Endothelial cell of hepatic sinusoid (primary cell): ENCODE measurements around the gene CHCHD6.

ENCODE experiments used
- in situ Hi-C: cut with HindIII; loops from 2 replicates; pipeline ENCODE4 v1.10.0; 2017; ENCODE audit warnings: low sequenced_read_pairs

Gene CHCHD6

DNA sequence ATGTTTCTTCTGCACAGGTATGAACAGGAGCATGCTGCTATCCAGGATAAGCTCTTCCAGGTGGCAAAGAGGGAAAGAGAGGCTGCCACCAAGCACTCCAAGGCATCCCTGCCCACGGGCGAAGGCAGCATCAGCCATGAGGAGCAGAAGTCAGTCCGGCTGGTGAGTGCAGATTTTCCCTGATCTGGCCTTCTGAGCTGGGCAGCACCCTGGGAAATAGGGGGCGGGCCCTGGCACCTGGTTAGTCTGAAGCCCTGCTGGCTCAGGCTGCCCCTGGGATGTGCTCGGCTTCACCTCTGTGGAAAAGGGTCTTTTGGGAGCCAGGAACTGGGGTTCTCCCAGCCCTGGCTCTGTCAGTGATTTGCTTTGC, 29.0 kb downstream of the CHCHD6 start:
- in situ Hi-C loops, result no loop called here

DNA sequence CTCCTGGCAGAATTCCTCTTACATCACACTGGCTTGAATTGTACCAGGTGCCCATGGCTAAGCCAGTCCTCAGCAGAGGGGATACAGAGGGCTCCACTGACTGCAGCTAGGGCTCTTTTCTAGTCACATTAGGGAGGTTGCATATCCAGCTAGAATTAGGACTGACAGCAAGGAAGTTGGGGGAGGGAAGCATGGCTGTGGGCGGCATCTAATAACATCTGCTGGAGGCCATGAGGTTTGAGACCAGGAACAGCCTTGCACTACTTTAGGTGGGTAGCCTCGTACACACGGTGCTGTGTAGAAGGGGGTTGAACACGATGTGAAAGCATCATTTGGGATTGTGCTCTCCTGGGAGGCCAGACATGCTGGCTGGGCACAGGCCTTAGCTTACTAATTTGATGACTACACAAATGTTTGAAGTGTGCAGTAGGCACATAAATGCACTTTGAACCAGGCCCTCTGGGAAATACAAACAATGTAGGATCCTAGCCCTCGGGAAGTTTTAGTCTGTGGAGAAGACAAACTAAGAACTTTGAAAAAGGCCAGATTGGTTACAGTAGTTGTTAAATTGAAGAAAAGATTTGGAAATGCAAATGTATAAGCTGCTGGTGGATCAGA, 30.2 kb downstream of the CHCHD6 start:
- in situ Hi-C loops, result no loop called here

DNA sequence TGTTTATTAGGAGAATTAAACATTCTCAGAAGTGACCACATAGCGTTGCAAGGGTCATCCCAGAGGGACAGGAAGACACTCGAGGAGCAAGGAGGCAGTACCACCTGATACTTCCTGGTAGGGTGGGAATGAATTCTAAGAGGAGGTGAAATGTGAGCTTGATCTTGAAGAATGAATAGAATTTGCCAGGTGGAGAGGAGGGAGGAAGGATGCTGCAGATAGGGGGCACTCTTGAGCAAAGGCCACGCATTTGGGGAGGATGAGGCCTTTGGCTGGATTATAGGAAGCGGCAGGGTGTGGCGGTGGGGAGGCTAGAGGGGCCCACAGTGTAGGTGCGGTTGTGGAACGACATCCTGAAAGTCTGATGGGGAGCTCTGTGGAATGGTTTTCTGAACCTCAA, 33.5 kb downstream of the CHCHD6 start:
- in situ Hi-C loops, result no loop called here

DNA sequence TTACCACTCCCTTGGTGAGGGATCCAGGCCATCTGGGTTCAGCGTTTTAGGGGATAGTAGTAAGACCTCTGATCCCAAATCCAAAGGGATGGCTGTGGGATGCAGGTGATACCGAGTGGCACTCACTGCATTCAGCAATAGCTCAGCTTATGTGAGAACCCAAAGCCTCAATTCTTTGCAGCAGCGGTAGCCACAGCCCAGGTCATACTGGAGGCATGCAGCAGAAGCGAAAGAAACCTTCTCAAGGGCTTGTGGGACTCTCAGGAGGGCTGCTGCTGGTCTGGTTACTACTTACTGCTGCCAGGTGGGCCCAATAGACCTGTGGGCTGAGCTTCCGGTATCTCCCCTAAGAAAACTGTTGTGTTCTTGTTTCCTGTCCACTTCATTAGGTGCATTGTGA, 38.0 kb downstream of the CHCHD6 start:
- in situ Hi-C loops, result no loop called here

DNA sequence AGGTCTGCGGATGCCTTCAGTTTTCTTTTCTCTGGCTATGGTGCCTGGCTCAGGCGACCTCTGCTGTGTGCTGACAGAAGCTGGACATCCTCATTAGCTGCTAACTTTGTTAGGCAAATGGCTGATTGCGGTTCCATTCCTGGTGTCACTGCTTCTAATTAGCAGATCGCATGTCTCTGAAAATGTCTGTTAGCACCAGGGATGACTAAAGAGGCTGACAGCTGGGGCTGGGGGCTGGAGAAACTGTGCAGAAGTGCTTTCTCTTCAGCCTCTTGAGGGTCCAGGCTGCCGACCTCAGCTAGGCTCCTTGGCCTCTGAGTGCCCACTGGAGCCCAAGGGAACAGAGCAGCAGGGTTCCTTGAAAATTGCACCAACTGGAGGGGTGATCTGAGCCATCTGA, 39.3 kb downstream of the CHCHD6 start:
- in situ Hi-C loops, result no loop called here

DNA sequence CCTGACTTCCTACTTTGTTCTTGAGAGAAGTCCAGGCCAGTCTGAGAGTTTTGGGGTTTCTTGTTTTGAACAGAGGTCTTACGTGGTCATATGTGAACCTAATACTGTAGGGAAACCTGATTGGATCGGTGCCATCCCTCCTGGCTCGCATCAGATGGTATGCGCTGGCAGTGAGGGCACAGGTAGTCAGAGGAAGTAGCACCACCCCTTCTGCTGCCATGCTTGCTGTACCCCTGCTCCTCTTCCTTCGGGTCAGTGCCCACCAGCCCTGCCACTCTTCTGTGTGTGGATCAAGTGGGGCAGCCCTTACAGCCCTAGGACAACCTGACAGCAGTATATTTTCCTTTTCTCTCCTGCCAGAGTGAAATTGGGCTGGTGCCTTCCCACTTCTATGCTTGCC, 39.7 kb downstream of the CHCHD6 start:
- in situ Hi-C loops, result no loop called here

DNA sequence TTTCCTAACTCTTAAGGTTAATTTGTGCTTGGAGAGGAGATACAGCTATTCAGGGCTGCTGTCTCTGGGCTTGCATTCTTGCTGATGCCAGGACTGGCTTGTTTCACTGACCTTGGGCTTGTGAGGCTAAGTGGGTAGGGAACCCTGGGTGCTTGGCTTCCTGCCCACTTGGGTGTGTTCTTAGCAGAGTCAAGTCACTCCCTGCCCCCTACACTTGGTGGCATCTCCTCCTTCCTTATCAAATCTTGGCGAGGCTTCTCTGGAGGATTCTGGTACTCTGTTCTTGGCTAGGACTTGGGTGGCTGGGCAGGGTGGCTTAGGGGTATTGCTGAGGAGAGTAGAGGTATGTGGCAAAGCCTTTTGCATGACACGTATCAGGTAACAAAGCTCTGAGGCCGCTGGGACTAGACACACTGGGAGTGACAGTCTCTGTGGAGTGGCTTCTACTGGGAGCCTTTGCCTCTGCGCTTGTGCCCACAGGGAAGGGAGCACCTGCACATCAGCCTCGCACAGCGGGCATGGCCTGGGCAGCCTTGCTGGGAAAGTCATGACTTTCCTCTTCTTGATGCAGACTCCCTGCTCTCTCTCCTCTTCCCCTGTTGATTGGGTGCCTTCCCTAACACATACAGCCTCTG, 41.8 kb downstream of the CHCHD6 start:
- in situ Hi-C loops, result no loop called here

DNA sequence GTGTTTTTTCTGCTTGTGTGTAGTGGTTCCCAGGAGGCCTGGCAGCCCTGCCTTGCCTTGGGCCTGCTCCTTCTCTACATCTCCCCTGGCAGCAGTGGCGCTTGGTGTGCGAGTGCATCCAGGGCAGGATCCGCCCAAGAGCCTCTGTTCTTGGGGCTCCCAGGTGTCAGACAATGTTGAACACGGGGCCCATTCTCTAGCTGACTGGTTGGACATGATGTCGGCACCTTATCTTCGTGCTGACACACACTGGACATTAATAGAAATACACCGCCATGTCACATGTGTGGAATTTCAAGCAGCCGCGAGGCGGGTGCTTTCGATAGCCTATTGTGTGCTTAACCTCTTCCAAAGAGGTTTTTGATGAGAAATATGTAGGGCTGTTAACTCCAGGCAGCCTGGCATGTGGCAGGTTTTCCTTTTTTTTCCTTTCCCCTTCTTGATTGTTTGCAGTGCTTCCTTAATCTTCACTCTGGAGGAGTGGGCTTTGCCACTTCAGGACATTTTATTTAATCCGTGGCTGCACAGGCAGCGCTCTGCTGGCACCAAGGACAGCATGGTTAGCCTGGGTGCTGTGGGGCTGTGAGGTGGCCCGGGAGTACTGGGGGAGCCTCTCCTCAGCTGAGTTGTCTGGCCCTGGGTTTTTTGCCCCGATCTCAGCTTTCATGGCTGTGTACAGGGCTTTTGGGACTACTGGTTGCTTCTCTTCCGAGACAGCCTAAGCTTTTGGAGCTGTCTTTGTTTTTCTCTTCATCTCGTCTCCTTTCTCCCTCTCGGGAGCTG, 42.5 kb downstream of the CHCHD6 start:
- in situ Hi-C loops, result no loop called here

DNA sequence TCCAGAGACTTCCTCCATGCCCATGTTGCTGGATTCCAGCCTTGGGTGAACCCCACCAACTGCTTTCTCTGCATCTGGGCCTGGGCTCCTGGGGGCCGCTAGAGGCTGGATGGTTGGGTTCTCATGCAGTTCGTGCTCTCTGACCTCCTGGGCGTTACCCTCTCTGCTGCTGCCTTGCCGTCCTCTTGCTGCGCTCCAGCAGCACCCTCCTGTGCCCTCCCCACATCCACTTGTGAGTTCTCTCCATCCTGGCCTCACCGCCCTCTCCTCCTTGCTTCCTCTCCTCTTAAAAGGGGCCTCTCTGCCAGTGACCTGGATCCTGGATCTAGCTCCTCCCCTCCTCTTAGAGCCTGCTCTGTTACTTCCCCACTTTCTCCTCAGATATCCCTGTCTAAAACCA, 43.7 kb downstream of the CHCHD6 start:
- in situ Hi-C loops, result no loop called here

DNA sequence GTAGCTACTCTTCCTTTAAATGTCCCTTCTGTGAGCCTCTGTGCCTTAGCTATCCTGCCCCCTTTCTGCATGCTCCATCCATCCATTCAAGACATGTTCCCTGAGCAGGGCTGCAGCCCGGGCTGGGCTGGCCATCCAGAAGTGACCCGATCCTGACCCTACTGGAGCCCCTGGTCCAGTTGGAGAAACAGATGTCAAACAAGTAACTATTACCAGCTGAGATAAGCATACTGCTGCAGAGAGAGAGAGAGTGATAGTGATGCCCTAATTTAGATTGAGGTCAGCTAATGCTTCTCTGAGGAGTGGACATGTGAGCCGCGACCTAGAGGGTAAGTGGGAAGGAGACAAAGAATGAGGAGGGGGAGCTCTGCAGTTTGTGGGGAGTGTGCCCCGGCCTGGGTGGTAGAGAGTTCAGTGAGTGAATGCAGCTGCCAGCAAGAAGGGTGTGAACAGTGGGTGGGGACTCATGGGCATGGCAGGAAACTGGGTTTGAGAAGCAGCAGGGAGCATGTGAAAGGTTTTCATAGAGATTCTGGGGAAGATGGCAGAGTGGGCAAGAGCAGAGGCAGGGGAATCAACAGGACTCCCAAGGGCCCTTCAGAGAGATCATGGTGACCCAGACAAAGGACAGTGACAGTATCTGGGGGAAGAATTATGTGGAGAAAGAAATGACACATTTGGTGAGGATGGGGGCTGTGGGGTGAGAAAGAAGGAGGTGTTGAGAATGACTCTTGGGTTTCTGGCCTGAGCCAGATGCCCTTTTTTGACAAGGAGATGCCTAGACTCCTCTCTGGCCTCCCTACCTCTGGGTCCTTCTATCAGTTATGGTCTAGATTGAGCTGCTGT, 44.9 kb downstream of the CHCHD6 start:
- in situ Hi-C loops, result no loop called here

DNA sequence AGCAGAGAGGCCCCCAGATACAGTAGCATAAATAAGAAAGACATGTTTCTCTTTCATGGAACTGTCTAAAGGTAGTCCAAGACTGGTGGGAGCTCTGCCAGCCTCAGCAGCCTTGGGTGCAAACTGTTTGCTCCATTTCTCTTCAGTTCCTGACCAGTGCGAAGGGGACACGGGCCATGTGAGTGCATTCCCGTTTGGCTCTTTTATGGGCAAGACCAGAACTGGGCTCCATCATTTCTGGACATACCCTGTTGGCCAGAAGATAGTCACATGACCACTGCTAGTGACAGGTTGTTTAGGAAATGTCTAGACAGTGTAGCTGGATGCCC, 45.5 kb downstream of the CHCHD6 start:
- in situ Hi-C loops, result no loop called here

DNA sequence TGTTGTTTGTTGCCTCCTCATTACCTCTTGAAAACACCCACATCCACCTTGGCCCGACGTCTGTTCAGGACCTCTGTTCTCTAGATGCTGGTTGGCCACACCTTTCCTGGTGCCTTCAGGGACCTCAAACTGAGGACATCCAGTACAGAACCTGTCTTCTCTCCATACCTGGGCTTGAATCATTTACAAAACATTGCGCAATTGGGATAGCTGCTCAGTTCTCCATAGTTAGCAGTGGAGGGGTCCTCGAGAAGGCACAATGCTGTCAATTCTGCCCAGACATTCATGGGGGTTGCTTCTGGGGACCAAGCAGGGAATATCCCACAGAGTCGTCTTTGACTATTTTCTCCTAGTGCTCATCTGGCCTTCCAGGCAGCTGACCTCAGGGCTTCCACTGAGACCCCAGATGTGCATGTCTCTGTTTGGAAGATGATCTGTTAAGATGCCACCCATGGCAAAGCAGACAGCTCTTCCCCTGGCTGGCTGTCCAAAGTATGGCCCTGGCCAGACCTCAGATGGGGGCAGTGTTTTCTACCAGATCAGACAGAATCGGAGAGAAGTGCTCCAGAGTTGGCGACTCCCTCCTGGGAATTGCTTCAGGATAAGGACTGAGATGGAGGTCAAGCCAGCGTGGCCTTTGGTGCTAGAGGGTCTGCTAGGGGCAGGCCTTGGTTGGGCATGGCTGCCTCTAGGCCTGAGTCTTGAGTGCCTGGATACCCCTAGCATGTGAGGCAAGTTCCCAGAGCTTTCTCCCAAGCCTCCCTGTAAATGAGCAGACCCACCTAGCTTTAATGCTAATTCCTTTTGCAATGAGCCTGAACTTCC, 46.1 kb downstream of the CHCHD6 start:
- in situ Hi-C loops, result no loop called here

DNA sequence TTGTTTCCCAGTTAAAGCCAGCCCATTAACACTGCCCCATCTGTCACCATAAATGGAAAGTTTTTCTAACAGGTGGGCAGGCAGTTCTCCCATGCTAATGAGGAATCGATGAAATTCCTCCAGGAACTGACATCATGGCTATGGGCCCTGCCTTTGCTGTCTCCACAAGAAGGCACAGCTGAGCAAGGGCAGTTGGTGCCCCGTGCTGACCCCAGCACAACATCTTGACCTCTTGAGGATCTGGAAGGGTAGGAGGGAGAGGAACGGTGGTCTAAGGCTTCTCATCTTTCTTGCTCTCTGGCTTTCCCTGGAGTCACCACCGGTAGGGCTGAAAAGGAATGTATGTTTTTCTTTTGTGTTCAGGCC, 46.7 kb downstream of the CHCHD6 start:
- in situ Hi-C loops, result no loop called here

DNA sequence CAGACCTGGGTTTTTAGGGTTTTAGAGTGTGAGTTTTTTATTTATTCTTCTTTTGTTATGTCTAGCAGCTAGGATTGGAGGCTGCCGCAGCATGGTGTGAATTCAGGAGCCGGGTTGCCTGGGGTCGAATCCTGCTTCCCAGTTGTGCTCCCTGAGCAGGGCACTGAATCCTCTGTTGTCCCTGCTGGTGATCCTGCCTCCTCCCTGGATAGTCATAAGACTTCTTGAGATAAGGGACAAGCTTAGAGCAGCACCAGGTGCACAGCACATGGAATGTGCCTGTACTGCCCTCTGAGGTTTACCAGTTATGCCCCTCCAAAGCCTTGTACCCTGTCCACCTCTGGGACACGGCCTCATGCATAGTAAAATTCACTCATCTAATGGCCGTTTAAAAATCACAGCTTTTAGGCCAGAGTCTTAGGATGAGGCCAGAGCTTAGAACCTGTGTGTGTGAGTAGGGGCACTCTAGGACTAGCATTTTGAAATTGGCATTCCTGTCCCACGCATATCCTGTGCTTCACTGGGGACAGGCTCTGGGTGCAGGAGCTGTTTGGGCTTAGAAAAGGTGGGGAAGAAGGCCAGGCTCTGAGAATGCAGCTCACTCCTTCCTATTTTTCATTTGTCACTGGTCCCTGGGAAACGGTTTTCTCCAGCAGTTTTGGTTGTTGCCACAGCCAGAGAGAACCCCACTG, 47.7 kb downstream of the CHCHD6 start:
- in situ Hi-C loops, result no loop called here

DNA sequence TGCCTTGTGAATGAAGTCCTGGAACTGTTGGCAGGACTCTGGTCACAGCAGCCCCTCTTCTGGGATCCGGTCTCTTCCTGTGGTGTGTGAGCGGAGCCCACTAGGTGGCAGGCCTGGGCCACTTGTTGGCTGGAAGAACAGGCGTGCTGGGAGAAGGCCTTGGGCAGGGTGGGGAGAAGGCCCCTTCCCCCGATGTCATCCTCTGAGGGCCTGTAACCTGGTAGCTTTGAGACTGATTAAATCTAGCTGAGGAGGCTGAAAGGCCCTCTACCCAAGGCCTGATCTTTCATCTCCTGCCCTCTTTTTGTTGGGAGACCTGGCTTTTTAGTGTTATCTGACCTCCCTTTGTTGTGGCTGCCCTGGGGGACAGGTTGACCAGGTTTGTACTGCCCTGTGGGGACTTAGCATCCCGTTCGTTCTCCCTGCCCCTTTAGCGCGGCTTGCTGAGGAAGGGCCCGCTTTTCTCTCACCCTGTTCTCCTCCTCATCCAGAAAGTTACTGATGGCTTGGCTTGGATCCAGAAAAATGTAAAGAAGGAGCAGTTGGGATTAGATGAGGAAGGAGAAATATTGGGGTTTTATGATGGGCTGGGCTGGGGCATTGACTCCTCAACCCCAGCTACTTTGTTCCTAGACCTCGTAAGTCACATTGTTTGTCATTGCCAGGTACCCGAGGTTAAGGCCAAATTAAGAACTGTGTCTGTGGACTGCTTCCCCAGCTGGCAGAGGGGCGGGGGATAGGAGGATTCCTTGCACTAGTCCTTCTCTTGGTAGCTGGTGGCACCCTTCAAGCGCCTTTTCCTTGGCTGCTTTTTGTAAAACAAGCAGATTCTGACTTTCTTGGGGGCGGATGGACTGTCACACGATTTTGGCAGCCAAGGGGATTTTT, 48.5 kb downstream of the CHCHD6 start:
- in situ Hi-C loops, result no loop called here

DNA sequence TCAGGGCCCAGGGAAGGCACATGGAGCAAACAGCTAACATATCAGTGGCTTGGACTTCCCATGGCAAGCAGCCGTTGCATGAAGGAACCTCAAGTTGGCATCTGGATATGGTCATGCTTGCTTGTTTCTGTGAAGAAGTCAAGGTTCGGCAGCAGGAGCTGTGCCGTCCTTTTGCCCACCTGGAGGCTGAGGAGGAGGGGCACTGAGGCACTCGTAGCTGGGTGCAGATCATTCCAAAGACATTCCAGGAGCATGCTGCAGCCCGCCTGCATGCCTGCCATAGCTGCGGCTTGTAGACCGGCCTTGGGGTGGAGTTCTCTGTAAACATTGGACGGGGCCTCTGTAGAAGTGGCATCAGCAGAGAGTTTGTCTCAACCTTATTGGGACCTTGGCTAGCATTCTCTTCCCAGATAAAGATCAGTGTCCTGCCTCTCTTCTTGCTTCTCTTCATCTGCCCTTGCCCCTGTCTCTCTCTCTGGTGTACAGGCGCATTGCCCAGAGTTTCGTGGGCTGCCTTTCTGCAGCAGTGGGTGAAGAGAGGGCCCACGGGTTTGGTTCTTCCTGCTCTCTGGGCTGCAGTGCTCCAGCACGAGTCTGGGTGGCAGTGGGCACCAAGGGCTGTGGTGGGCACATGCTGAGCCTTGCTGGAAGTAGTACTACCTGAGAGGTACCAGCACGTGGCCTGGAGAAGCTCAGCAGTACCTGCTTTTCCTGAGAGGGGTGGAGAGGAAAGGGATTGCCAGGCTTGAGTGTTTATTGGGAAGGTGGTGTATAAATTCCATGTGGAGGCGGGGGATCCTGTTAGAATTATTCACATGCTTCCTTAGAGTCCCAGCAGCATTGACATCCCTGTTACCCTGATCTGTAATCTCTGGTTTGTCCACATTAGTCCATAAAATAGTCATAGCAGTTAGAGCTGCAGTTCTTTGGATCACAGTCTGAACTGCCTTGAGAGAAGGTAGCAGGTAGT, 49.4 kb downstream of the CHCHD6 start:
- in situ Hi-C loops, result no loop called here

DNA sequence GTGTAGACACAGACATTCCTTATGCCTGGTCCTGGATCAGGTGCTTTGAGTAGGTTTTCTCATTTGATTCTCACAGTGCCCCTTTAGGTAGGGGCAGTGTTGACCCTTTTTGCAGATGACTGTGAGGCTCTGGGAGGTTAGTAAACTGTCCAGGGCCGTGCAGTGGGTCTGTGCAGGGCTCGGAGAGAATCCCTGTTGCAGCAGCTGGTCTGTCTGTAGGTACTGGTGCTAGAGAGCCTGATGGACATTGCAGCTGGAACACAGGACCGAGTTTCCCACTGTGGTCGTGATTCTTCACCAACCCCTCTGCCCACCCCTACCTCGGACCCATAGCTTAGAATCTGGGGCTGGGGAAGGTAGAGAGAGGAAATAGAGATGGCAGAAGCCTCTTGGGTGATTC, 51.8 kb downstream of the CHCHD6 start:
- in situ Hi-C loops, result no loop called here

DNA sequence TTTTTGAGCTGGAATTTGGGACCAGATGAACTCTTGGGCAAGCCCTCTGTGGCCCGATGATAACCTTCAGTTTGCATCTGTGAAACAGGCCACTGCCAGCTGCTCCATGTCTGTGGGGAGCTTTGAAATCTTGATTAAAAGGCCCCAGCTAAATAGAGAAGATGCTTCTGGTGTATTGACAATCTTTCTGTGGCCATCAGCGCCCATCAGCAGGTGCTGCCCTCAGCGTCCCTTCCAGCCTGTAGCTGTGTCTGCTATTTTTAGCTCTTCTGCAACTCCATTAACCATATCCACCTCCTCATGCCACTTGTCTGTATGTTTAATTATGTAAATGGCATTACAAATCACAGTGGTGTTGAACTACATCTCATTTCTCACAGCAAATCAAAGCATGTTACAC, 54.0 kb downstream of the CHCHD6 start:
- in situ Hi-C loops, result no loop called here
